ENCODE measurements around the gene NRG2. TPM values are rescaled to one million over a fixed set of nuclear protein-coding genes. Genes with fewer than 3 reads are reported as not detected.

NRG2 gene
- total RNA-seq, 1 experiment from 2014 or later: not detected

DNA sequence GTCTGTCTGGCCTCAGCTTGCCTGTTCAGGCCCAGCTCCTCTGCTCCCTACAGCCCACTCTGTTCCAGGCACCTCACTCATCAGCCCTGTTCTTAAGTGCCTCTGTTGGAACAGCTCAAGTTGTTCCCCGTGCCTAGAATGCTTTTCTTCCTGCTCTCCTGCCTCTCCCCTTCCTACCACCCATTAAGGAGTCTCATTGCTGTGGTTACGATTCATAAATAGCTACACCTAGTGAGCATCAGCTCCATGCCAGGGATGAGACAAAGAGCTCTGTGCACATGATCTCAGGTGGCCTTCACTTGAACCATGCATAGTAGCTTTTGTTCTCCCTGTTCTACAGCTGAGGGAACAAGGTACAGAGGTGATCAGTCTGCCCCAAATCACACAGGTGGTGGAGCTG, 193.2 kb downstream of the NRG2 start:
- Histone ChIP-seq H3K9me3 (ENCODE audit: low read depth, low read length, poor library complexity, severe bottlenecking) (no peaks in the 10 kb centered on the region), H3K4me3 (ENCODE audit: low read depth, low read length, poor library complexity, severe bottlenecking) (no peak overlapping the region), H3K4me1 (ENCODE audit: insufficient read depth, low read length, poor library complexity, severe bottlenecking) (no peaks in the 10 kb centered on the region), H3K36me3 (ENCODE audit: insufficient read depth, low read length, poor library complexity, severe bottlenecking) (no peaks in the 10 kb centered on the region), H3K27me3 (replicated peaks; ENCODE audit: insufficient read depth, low read depth, low read length, poor library complexity) (peaks cover 13% of the 10 kb centered on the region), H3K27ac (ENCODE audit: low read depth, low read length, poor library complexity, severe bottlenecking) (no peak overlapping the region)
- TF ChIP-seq, protein P1, sequence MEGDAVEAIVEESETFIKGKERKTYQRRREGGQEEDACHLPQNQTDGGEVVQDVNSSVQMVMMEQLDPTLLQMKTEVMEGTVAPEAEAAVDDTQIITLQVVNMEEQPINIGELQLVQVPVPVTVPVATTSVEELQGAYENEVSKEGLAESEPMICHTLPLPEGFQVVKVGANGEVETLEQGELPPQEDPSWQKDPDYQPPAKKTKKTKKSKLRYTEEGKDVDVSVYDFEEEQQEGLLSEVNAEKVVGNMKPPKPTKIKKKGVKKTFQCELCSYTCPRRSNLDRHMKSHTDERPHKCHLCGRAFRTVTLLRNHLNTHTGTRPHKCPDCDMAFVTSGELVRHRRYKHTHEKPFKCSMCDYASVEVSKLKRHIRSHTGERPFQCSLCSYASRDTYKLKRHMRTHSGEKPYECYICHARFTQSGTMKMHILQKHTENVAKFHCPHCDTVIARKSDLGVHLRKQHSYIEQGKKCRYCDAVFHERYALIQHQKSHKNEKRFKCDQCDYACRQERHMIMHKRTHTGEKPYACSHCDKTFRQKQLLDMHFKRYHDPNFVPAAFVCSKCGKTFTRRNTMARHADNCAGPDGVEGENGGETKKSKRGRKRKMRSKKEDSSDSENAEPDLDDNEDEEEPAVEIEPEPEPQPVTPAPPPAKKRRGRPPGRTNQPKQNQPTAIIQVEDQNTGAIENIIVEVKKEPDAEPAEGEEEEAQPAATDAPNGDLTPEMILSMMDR (conservative IDR thresholded peaks at IDR 0.05; ENCODE audit: low read depth, low read length): no peak
- TF ChIP-seq EZH2 (IDR thresholded peaks at IDR 0.05; ENCODE audit: borderline replicate concordance, low read depth, low read length, poor library complexity, severe bottlenecking): no peak
- intact Hi-C loops (cut with micrococcal nuclease; ENCODE audit: unreplicated experiment): loop anchor here (10.0 kb wide), 1 partner anchor 215 kb away; no protein-coding TSS in a partner anchor
- CTCF ChIA-PET: interaction anchor here (0.7 to 1.1 kb wide), 2 partner anchors 17 to 84 kb away, joined by 3 read pairs; no protein-coding TSS in a partner anchor
- POLR2A ChIA-PET (ENCODE audit: low non-redundant PET): no interaction called here
- no peak for DNase-seq (ENCODE audit: low spot score)
- no TSS peak for BruUV-seq (replicated peaks)

DNA sequence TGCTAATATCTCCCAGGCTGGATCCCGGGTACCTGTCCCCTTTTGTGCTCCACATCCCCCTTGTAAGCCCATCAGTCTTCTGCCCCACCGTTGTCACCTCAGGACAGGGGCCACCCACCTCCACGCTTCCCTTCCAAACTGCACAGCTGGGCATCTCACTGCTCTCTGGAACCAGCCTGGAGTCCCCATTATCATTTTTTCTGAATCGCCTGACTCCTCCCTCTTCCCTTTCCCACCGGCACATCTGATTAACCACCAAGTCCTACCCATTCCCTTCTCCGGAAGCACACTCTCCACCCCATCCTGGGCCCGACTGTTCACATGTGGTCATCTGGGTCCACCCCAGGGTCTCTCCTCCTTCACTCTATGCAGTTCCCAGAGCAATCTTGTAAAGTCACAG, 193.6 kb downstream of the NRG2 start:
- H3K27ac ChIP-seq (ENCODE audit: low read depth, low read length, poor library complexity, severe bottlenecking): no peak overlapping the region
- no peak overlapping the region for H3K4me3 ChIP-seq (ENCODE audit: low read depth, low read length, poor library complexity, severe bottlenecking)
- intact Hi-C loops (cut with micrococcal nuclease; ENCODE audit: unreplicated experiment): loop anchor here (10.0 kb wide), 1 partner anchor 215 kb away; no protein-coding TSS in a partner anchor
- no peak for DNase-seq (ENCODE audit: low spot score)
- H3K9me3 ChIP-seq (ENCODE audit: low read depth, low read length, poor library complexity, severe bottlenecking): no peaks in the 10 kb centered on the region
- BruUV-seq (replicated peaks): no TSS peak
- TF ChIP-seq, protein P1 (conservative IDR thresholded peaks at IDR 0.05; ENCODE audit: low read depth, low read length): no peak
- TF ChIP-seq EZH2 (IDR thresholded peaks at IDR 0.05; ENCODE audit: borderline replicate concordance, low read depth, low read length, poor library complexity, severe bottlenecking): no peak
- H3K36me3 ChIP-seq (ENCODE audit: insufficient read depth, low read length, poor library complexity, severe bottlenecking): no peaks in the 10 kb centered on the region
- H3K4me1 ChIP-seq (ENCODE audit: insufficient read depth, low read length, poor library complexity, severe bottlenecking): no peaks in the 10 kb centered on the region
- CTCF ChIA-PET: interaction anchor here (0.7 to 1.1 kb wide), 2 partner anchors 18 to 84 kb away, joined by 3 read pairs; no protein-coding TSS in a partner anchor
- peaks cover 13% of the 10 kb centered on the region for H3K27me3 ChIP-seq (replicated peaks; ENCODE audit: insufficient read depth, low read depth, low read length, poor library complexity)
- POLR2A ChIA-PET (ENCODE audit: low non-redundant PET): no interaction called here

DNA sequence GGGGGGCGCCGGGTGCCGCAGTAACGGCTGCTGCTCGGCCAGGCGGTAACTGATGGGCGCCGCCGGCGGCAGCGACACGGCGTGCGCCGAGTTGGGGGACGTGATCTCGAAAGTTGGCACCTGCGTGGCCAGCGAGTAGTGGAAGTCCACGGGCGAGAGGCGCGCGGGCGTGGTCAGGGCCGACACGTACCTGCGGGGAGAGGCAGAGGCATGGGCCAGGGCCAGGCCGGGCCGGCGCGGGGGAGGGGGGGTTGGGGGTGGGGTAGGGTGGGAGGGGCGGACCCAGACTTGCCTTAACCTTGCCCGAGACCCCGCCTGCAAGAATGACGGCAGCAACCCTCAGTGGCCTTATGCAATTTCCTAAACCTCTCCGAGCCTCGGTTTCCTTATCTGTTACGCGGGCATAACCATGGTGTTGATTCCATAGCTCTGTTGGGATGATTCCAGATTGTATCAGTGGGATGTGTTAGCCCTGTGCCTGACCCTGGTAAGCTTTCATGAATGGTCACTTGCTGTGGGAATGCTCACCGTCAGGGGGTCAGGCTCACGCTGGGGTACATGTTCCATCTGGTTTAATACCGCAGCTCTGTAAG, 194.5 kb downstream of the NRG2 start:
- POLR2A ChIA-PET (ENCODE audit: low non-redundant PET): no interaction called here
- intact Hi-C loops (cut with micrococcal nuclease; ENCODE audit: unreplicated experiment): loop anchor here (10.0 kb wide), 1 partner anchor 214 kb away; no protein-coding TSS in a partner anchor
- BruUV-seq (replicated peaks): no TSS peak
- Histone ChIP-seq H3K9me3 (ENCODE audit: low read depth, low read length, poor library complexity, severe bottlenecking) (no peaks in the 10 kb centered on the region), H3K4me1 (ENCODE audit: insufficient read depth, low read length, poor library complexity, severe bottlenecking) (no peaks in the 10 kb centered on the region), H3K27me3 (replicated peaks; ENCODE audit: insufficient read depth, low read depth, low read length, poor library complexity) (peaks cover 13% of the 10 kb centered on the region), H3K4me3 (ENCODE audit: low read depth, low read length, poor library complexity, severe bottlenecking) (peak overlapping the region; percentile 66), H3K27ac (ENCODE audit: low read depth, low read length, poor library complexity, severe bottlenecking) (no peak overlapping the region), H3K36me3 (ENCODE audit: insufficient read depth, low read length, poor library complexity, severe bottlenecking) (no peaks in the 10 kb centered on the region)
- TF ChIP-seq, protein P1 (conservative IDR thresholded peaks at IDR 0.05; ENCODE audit: low read depth, low read length): no peak
- no peak for TF ChIP-seq EZH2 (IDR thresholded peaks at IDR 0.05; ENCODE audit: borderline replicate concordance, low read depth, low read length, poor library complexity, severe bottlenecking)
- DNase-seq (ENCODE audit: low spot score): no peak
- CTCF ChIA-PET: interaction anchor here (0.7 kb wide), 1 partner anchor 65 kb away, joined by 4 read pairs; no protein-coding TSS in a partner anchor
